Panc1 (cell line): ENCODE results near the gene SH3PXD2B. TPM values are rescaled to one million over a fixed set of nuclear protein-coding genes. Genes with fewer than 3 reads are reported as not detected.

Source experiments
- ATAC-seq: fragments of 200-7000 bp; cut with Tn5 transposase; 2 replicates; pipeline ENCODE4 v1.9.1; 2020; ENCODE audit warnings: mild to moderate bottlenecking, moderate library complexity
- BruUV-seq: library from RNA; stranded (reverse); fragments of 400-500 nt; replicated peaks from 2 replicates; lab custom pipeline; 2021; lab: Mats Ljungman, UMichigan
- CTCF ChIA-PET: fragments of 300-600 bp; sonication (Branson Sonifier 250); formaldehyde crosslinking; loops from one replicate; lab custom pipeline; 2022; ENCODE audit warnings: antibody characterized with exemption; lab: Charles Lee
- POLR2A ChIA-PET: fragments of 300-600 bp; sonication (Branson Sonifier 250); formaldehyde crosslinking; loops from one replicate; lab custom pipeline; 2022; ENCODE audit warnings: antibody characterized with exemption; lab: Charles Lee
- DNase-seq: peaks from one replicate; pipeline ENCODE4 v3.0.0-alpha.2; 2010; ENCODE audit warnings: low read depth, low spot score
- H3K27ac ChIP-seq: 2 replicates; pipeline ENCODE4 v1.5.1; 2011; ENCODE audit warnings: mild to moderate bottlenecking, low read length, inconsistent platforms
- H3K27me3 ChIP-seq: fragments of 200-500 bp; sonication (Bioruptor generic); 2 replicates; pipeline ENCODE4 v1.6.0; 2014; ENCODE audit warnings: low read length, inconsistent platforms; ENCODE audit not compliant: control insufficient read depth, insufficient read depth
- H3K36me3 ChIP-seq: fragments of 200-500 bp; sonication (Bioruptor generic); 2 replicates; pipeline ENCODE4 v1.5.1; 2014; ENCODE audit warnings: inconsistent platforms, mild to moderate bottlenecking, low read length, moderate library complexity; ENCODE audit not compliant: control insufficient read depth, insufficient read depth
- H3K4me1 ChIP-seq: 2 replicates; pipeline ENCODE4 v1.5.1; 2011; ENCODE audit warnings: inconsistent platforms, mild to moderate bottlenecking, low read length, moderate library complexity; ENCODE audit not compliant: control insufficient read depth, insufficient read depth
- H3K4me3 ChIP-seq, 2 experiments: 2 replicates each; pipeline ENCODE4 v1.5.1; 2011 to 2012; ENCODE audit warnings: low read depth in 2 of 2, low read length in 2 of 2, mild to moderate bottlenecking in 2 of 2, inconsistent platforms in 1 of 2, moderate library complexity in 1 of 2
- H3K9me3 ChIP-seq: fragments of 200-500 bp; sonication (Bioruptor generic); 2 replicates; pipeline ENCODE4 v1.5.1; 2014; ENCODE audit warnings: low read depth, mild to moderate bottlenecking, inconsistent platforms, low read length, moderate library complexity; ENCODE audit not compliant: control insufficient read depth, insufficient read depth
- CTCF ChIP-seq: fragments of 450-650 bp; IDR thresholded peaks from 2 replicates; pipeline ENCODE4 v1.5.1; 2017; ENCODE audit warnings: mild to moderate bottlenecking
- POLR2AphosphoS5 ChIP-seq: IDR thresholded peaks from 2 replicates; pipeline ENCODE4 v1.6.1; 2012; ENCODE audit warnings: mild to moderate bottlenecking, low read depth, low read length, moderate library complexity
- REST ChIP-seq, 2 experiments: IDR thresholded peaks; 2 replicates each; pipeline ENCODE4 v1.6.1; 2011 to 2012; ENCODE audit warnings: low read depth in 2 of 2, control low read depth in 1 of 2, low read length in 1 of 2, mild to moderate bottlenecking in 1 of 2, moderate library complexity in 1 of 2; ENCODE audit not compliant: insufficient read depth in 1 of 2
- SIN3A ChIP-seq: IDR thresholded peaks from 2 replicates; pipeline ENCODE4 v1.6.1; 2012; ENCODE audit warnings: low read depth, mild to moderate bottlenecking, low read length, moderate library complexity, borderline replicate concordance; ENCODE audit not compliant: insufficient read depth
- TCF7L2 ChIP-seq: IDR thresholded peaks from 2 replicates; pipeline ENCODE4 v1.6.1; 2011; ENCODE audit warnings: mild to moderate bottlenecking, low read depth, low read length, inconsistent platforms
- in situ Hi-C: cut with HindIII; loops from 2 replicates; pipeline ENCODE4 v1.10.0; 2016; ENCODE audit warnings: low sequenced_read_pairs, low pct_unique_long_range_greater_than_20kb
- intact Hi-C: fragments of 100-400 bp; cut with micrococcal nuclease; formaldehyde crosslinking; loops from one replicate; pipeline ENCODE4 v1.10.0; 2022; ENCODE audit not compliant: unreplicated experiment
- total RNA-seq: library from RNA; stranded (reverse); gene quantifications from one replicate; pipeline ENCODE4 v1.2.1, GENCODE V29; 2021; ENCODE audit not compliant: unreplicated experiment

Gene SH3PXD2B
- total RNA-seq, 1 experiment from 2014 or later: 39.7 TPM

- in situ Hi-C loops: no loop called here
- no peak overlapping the region for H3K4me3 ChIP-seq
- no peak overlapping the region for H3K27ac ChIP-seq
- ATAC-seq: peak; percentile 44; the same call in 1 of the 2 replicates
- intact Hi-C loops: no loop called here
- no peaks in the 10 kb centered on the region for H3K36me3 ChIP-seq
- no peaks in the 10 kb centered on the region for H3K4me1 ChIP-seq
- no peaks in the 10 kb centered on the region for H3K9me3 ChIP-seq
- CTCF ChIA-PET: interaction anchor here (0.6 kb wide), 1 partner anchor 206 kb away, joined by 5 read pairs; no protein-coding TSS in a partner anchor
- TF ChIP-seq SIN3A: no peak
- TF ChIP-seq REST (IDR thresholded peaks at IDR 0.05; ENCODE audit: insufficient read depth in 1 of 2, low read depth in 2 of 2, low read length in 1 of 2): no peak
- no peak for TF ChIP-seq TCF7L2
- no peak for TF ChIP-seq POLR2AphosphoS5
- TF ChIP-seq CTCF: no peak
- no TSS peak for BruUV-seq
- no peak for DNase-seq
- H3K27me3 ChIP-seq: no peaks in the 10 kb centered on the region
- POLR2A ChIA-PET: no interaction called here
These were observed 37.2 kb upstream of the SH3PXD2B start for GRCh38 chr5:172491481-172491880.

GRCh38 chr5:172490514-172491461 is 36.5 kb upstream of the SH3PXD2B start:
- H3K27me3 ChIP-seq: no peaks in the 10 kb centered on the region
- no peaks in the 10 kb centered on the region for H3K4me1 ChIP-seq
- no peak overlapping the region for H3K4me3 ChIP-seq
- H3K27ac ChIP-seq: no peak overlapping the region
- no peaks in the 10 kb centered on the region for H3K36me3 ChIP-seq
- DNase-seq (no peak), ATAC-seq (no peak)
- intact Hi-C loops (no loop called here), in situ Hi-C loops (no loop called here)
- ChIA-PET CTCF (interaction anchor here (0.6 kb wide), 1 partner anchor 207 kb away, joined by 5 read pairs; no protein-coding TSS in a partner anchor), POLR2A (no interaction called here)
- no peak for TF ChIP-seq REST (IDR thresholded peaks at IDR 0.05; ENCODE audit: insufficient read depth in 1 of 2, low read depth in 2 of 2, low read length in 1 of 2)
- TF ChIP-seq SIN3A: no peak
- TF ChIP-seq POLR2AphosphoS5: no peak
- TF ChIP-seq CTCF: no peak
- no peak for TF ChIP-seq TCF7L2
- no peaks in the 10 kb centered on the region for H3K9me3 ChIP-seq
- no TSS peak for BruUV-seq
